ENCODE measurements around the gene AIG1.

Gene AIG1

DNA sequence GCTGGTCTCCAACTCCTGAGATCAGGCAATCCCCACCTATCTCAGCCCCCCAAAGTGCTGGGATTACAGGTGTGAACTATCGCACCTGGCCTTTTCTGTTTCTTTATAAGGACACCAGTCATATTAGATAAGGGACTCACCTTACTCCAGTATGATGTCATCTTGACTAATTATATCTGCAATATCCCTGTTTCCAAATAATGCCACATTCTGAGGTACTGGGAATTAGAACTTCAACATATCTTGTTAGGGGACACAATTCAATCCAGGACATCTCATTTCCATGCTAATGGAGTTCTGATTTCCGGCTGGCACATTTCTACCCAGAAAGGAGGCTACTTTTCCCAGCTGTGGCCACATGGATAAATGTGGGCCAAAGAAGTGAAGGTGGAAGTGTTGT, 6.4 kb upstream of the AIG1 start:
- no peak for DNase-seq (ENCODE audit: low read depth)
- H3K4me3 ChIP-seq (ENCODE audit: control insufficient read depth, low read depth, low read length) = no peak overlapping the region
- TF ChIP-seq, protein P1, sequence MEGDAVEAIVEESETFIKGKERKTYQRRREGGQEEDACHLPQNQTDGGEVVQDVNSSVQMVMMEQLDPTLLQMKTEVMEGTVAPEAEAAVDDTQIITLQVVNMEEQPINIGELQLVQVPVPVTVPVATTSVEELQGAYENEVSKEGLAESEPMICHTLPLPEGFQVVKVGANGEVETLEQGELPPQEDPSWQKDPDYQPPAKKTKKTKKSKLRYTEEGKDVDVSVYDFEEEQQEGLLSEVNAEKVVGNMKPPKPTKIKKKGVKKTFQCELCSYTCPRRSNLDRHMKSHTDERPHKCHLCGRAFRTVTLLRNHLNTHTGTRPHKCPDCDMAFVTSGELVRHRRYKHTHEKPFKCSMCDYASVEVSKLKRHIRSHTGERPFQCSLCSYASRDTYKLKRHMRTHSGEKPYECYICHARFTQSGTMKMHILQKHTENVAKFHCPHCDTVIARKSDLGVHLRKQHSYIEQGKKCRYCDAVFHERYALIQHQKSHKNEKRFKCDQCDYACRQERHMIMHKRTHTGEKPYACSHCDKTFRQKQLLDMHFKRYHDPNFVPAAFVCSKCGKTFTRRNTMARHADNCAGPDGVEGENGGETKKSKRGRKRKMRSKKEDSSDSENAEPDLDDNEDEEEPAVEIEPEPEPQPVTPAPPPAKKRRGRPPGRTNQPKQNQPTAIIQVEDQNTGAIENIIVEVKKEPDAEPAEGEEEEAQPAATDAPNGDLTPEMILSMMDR (IDR thresholded peaks at IDR 0.05; ENCODE audit: control insufficient read depth, insufficient read depth, low read depth, low read length, missing control alignments) = no peak

- no peak for DNase-seq (ENCODE audit: low read depth)
- TF ChIP-seq, protein P1 (IDR thresholded peaks at IDR 0.05; ENCODE audit: control insufficient read depth, insufficient read depth, low read depth, low read length, missing control alignments) = no peak
- no peak overlapping the region for H3K4me3 ChIP-seq (ENCODE audit: control insufficient read depth, low read depth, low read length)
These were observed 5.5 kb upstream of the AIG1 start for GRCh38 chr6:143055213-143055612.

- no peak for DNase-seq (ENCODE audit: low read depth)
- H3K4me3 ChIP-seq (ENCODE audit: control insufficient read depth, low read depth, low read length) = no peak overlapping the region
- TF ChIP-seq, protein P1 (IDR thresholded peaks at IDR 0.05; ENCODE audit: control insufficient read depth, insufficient read depth, low read depth, low read length, missing control alignments) = no peak
These were observed 4.8 kb upstream of the AIG1 start for GRCh38 chr6:143055891-143056290.

GRCh38 chr6:143058987-143059386, 1.7 kb upstream of the AIG1 start:
- TF ChIP-seq, protein P1 (IDR thresholded peaks at IDR 0.05; ENCODE audit: control insufficient read depth, insufficient read depth, low read depth, low read length, missing control alignments) = no peak
- no peak for DNase-seq (ENCODE audit: low read depth)
- H3K4me3 ChIP-seq (ENCODE audit: control insufficient read depth, low read depth, low read length) = no peak overlapping the region

- peak; percentile 89 for DNase-seq (ENCODE audit: low read depth)
- TF ChIP-seq, protein P1 (IDR thresholded peaks at IDR 0.05; ENCODE audit: control insufficient read depth, insufficient read depth, low read depth, low read length, missing control alignments) = no peak
- H3K4me3 ChIP-seq (ENCODE audit: control insufficient read depth, low read depth, low read length) = peak overlapping the region; percentile 98
These were observed 881 bp upstream of the AIG1 start for GRCh38 chr6:143059663-143060353.

DNA sequence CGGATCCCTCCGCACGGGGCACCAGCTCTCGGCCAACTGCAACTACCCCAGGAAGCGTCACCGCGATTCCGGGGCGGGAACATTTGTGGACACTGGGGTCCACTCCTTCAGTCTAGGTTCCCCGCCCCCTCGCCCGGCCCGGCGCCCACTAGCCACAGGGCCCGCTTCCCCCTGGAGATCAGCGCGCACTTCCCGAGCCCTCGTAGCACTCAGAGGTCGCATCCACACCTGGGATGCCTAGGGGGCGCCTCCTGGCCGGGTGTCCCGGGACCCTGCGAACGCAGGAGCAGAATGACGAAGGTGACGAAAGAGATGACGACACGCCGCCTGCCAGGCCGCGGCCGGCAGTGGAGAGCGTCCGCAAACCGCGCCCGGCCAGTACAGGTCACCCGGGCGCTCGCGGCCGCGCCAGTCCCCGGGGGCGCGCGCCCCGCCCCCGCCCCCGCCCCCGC, 309 bp upstream of the AIG1 start:
- peak overlapping the region; percentile 98 for H3K4me3 ChIP-seq (ENCODE audit: control insufficient read depth, low read depth, low read length)
- TF ChIP-seq, protein P1 (IDR thresholded peaks at IDR 0.05; ENCODE audit: control insufficient read depth, insufficient read depth, low read depth, low read length, missing control alignments) = peak; percentile 16
- DNase-seq (ENCODE audit: low read depth) = peak; percentile 39
